C4-2B (cell line): ENCODE results near the gene ZNF609.

ENCODE experiments used
- CTCF ChIP-seq: fragments of 450-650 bp; conservative IDR thresholded peaks from 2 replicates; pipeline ENCODE4 v1.5.1; 2017; ENCODE audit warnings: mild to moderate bottlenecking
- ZFX ChIP-seq: fragments of 450-650 bp; IDR thresholded peaks from 2 replicates; pipeline ENCODE4 v1.6.1; 2017

GRCh38 chr15:64687172-64687571, 226.8 kb downstream of the ZNF609 start:
- TF ChIP-seq CTCF (no peak), ZFX (no peak)
